ENCODE data around the gene PLB1.

The PLB1 gene

DNA sequence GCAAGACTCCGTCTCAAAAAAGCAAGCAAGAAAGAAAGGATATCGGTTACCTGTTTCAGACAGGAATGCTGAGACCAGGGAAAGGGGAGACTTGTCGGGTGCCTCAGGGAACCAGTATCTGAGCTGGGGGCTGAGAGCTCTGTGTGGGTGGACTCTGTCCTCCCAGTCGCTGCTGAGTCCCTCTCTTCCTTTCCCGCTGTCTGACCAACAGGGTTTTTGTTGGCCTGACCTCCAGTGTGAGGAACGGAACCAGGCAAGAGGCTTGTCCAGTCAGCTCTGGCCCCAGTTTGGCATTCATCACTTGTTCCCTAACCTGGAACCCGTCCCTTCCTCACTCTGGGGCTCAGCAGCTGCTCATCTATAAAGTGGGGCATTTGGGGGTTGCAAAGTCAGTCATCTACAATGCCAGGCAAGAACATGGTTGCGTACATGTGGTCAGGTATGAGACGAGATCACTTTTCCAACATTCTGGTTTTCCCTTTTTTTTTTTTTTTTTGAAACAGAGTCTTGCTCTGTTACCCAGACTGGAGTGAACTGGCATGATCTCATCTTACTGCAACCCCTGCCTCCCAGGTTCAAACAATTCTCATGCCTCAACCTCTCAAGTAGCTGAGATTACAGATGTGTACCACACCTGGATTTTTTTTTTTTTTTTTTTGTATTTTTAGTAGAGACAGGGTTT is 116.4 kb downstream of the PLB1 start:
- DNase-seq (ENCODE audit: low read depth): no peak

DNA sequence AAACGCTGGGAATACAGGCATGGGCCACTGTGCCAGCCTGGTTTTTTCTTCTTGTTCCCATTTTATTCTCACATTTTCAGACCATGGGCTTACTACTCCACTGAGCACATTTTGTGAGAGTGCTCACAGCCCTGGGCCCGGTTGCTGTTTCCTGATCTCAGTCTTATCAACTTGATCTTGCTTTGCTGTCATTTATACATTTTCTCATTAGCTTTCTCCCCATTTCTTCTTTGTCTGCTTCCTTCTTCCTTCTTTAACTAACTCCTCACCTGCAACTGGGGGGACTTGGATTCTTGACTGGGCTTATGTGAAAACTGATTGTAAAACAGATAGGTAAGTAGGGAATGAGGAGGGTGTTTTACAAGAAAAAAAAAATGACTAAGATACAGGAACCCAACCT is 117.3 kb downstream of the PLB1 start:
- DNase-seq (ENCODE audit: low read depth): no peak

DNA sequence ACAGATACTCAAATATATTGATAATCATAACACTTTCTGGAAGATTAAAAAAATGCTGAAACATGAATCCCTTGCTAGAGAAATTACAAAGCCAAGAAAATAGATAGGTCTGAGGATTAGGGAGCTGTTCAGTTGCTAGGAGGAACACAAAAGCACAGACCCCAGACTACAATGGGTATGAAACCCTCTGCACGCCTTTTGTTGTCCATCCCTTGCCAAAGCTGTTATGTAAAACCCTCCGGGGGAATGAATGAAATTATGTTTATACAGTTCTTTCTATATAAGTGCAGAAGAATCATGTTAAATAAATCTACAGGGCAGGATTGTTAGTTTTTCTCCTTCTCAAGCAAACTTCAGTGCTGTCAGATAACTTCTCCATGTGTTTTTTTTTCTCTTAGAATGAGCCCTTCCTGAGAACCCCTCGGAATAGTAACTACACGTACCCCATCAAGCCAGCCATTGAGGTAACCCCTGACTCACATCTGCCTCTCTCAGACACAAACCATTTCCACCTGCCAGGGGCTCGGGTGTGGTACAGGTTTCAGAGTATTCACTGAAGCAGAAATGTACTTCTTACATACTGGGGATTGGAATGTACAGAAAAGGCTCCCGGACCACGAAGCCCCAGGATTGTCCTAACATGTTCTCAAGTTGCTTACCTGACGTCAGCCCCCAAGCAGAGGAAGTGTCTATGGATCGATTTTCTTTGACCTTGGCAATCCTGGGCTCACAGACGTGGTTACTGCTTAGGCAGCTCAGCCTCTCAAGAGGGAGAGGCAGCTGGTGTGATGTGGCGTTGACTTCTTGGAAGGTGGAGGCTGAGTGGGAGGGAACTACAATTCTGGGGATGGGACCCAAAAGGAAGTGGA is 118.0 kb downstream of the PLB1 start:
- DNase-seq (ENCODE audit: low read depth): peak; percentile 12

GRCh38 chr2:28615706-28616105 is 119.8 kb downstream of the PLB1 start:
- no peak for DNase-seq (ENCODE audit: low read depth)

DNA sequence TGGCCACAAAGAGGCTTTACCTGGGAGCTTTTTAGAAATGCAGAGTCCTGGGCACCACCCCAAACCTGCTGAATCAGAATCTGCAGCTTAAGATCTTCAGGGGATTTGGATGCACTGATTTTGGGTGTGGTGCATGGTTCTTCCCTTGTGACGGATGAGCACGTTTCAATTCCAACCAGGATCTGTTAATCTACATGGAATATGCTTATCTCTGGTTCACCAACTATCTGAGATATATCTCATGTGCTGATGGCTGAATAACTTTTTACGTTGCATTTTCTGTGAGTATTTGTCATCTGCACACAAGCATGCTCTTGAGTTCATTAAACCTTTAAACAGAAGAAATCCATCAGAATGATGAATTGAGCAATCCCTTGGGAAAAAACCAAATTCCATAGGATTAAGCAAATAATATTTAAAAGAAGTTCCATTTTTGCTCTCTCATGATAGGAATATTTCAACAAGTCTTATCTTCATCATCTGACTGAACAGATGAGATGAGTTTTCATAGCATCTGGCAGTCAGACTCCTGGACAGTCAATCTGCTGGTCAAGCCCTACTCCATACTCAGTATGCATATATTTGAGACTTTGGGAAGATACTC is 120.6 kb downstream of the PLB1 start:
- DNase-seq (ENCODE audit: low read depth): no peak

DNA sequence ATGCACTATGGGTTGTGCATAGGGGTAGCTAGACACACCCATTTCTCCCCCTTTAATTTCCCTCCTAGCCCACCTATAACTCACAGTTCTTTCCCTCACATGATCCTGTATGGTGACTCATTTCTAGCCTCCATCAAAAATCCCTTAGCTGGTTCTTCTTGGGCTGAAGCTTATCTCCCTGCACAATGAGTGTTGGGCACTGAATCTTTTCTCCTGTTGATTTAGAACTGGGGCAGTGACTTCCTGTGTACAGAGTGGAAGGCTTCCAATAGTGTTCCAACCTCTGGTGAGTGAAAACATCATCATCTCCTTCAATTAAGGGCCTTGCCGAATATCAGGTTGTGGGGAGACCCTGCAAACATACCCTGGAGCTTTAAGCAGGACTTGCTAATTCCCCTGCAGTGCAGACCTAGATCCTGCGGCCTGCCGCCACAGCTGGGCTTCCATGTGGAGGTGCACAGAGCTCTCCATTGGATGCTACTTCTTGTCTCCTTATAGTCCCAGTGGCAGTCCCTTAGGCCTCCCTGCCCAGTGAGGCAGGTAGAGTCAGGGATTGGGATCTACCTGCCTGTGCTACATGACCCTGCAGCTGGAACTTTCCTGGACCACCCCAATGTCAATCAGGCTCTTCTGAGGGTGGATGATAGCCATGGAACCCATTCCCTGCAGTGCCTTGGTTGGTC is 121.8 kb downstream of the PLB1 start:
- no peak for DNase-seq (ENCODE audit: low read depth)

DNA sequence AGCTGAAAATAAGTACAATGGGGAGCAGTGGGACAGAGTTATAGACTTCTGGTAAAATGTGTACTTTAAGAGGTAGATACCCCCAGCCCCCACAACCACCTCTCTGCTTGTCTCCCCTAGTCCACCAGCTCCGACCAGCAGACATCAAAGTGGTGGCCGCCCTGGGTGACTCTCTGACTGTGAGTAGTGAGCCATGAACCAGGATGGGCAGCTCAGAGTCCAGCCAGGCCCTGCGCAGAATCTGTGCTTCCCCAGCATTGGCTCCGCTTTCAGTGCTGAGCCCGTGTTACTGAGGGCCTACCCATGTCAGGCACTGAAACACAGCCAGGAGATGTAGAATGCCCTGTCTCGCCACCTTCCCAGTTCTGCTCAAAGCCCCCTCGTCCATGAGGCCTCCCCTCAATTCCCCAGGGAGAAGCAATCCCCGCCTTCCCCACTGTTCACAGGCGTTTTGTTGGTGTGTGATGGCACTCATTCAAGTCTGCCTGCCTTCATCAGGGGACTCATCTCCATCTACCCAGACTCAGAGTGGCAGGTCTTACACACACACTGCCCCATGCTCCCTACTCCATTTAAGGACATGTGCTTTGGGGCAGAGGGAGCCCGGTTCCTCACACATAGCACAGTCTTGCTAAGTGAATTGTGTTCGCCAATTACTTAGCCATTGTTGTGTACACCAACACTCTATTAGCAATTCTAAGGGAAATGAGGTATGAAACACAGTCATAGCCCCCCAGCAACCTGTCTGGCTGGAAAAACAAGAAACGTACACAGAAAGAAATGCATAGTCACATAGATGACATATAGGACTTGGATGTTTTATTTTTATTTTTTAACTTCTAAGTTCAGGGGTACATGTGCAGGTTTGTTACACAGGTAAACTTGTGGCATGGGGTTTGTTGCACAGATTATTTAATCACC is 122.6 kb downstream of the PLB1 start:
- no peak for DNase-seq (ENCODE audit: low read depth)

DNA sequence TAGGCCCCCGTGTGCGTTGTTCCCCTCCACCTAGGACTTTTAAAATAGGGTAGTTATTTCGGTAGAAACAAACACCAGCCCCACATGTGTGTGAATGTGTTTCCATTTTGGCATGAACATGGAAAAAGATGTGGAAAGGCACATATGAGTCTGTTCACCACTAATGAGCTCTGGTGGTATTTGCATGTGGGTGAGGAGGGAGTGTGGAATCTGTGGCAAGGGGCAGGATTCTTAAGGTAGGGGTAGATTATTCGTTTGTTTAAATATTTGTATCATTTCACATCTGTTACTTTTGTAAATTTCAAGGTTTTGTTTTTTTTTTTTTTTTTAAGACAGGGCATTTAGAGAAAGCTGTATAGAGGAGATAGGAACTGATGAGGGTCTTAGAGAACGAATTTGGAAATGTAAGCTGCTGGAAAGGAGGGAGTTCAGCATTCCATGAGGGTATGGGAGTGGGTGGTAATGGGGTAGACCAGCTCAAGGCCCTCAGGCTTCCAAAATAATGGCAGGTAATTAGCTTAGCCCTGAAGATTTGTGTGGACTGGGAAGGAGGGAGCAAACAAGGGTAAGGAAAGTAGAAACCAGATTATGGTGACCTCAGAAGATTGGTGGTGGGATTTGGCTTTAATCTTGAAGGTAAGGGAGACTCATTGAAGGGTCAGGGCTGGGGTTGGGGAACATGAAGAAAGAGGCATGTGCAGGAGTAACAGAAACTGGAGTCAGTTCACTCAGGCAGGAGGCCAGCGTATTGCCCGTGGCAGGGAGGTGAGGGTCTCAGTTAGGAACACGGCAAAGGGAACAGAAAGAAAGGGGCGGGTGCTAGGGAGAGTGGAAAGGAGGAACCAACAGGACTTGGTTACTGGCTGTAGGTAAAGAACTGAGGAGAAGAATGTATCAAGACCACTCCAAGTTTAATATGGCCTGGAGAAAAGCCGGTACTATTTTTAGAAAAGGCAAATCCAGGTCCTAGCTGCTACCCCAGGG is 123.6 kb downstream of the PLB1 start:
- no peak for DNase-seq (ENCODE audit: low read depth)

DNA sequence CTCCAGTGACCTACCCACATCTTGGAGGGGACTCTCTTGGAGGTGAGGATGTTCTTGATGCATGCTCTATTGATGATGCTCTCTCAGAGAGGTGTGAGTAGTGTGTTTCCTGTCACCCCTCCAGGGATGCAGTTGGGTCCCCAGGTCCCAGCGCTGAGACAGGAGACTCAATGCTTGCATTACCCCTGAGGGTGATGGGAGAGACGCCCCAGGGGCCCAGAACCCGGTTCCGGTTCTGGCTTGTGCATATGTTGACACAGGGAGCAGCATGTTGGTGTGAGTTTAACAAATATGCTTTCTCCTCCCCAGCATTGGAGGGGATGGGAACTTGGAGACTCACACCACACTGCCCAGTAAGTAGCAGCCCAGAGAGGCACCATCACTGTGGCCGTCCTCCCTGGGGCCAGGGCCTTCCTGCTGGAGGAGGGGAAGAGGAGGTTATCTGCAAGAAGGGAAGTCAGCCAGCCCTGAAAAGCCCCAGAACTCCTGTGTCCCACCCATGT is 124.5 kb downstream of the PLB1 start:
- no peak for DNase-seq (ENCODE audit: low read depth)

DNA sequence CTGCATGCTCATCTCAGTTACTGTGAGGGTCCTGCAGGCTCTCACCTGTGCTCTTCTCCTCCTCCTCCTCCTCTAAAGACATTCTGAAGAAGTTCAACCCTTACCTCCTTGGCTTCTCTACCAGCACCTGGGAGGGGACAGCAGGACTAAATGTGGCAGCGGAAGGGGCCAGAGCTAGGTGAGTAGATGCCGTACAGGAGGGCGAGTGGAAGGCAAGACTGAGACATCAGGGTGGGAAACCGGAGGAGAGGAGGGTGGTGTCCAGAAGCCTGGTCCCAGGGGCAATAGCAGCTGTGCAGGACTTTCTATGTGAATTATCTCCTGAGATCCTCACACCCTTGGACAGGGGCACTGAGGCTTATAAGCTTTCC is 124.9 kb downstream of the PLB1 start:
- DNase-seq (ENCODE audit: low read depth): no peak

- DNase-seq (ENCODE audit: low read depth): peak; percentile 87
These were observed 125.6 kb downstream of the PLB1 start for GRCh38 chr2:28621172-28622100.

- no peak for DNase-seq (ENCODE audit: low read depth)
These were observed 126.2 kb downstream of the PLB1 start for GRCh38 chr2:28622101-28622499.

- no peak for DNase-seq (ENCODE audit: low read depth)
These were observed 127.9 kb downstream of the PLB1 start for GRCh38 chr2:28623582-28624405.

DNA sequence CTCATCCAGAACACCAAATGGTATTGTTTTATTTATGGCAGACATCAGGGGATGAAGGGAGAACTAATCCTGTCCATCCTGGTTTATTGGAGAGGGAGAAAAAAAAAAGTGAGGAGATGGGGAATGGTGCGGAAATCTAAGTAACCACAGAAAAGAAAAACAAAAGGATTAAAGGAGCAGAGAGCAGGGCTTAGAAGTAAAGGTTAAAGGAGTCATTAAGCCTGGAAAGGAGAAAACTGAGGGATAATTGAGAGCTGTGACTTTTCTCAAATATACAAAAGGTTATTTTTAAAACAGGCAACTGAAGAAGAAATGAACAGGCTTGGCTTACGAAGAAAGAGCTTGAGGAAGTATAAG is 128.6 kb downstream of the PLB1 start:
- no peak for DNase-seq (ENCODE audit: low read depth)

DNA sequence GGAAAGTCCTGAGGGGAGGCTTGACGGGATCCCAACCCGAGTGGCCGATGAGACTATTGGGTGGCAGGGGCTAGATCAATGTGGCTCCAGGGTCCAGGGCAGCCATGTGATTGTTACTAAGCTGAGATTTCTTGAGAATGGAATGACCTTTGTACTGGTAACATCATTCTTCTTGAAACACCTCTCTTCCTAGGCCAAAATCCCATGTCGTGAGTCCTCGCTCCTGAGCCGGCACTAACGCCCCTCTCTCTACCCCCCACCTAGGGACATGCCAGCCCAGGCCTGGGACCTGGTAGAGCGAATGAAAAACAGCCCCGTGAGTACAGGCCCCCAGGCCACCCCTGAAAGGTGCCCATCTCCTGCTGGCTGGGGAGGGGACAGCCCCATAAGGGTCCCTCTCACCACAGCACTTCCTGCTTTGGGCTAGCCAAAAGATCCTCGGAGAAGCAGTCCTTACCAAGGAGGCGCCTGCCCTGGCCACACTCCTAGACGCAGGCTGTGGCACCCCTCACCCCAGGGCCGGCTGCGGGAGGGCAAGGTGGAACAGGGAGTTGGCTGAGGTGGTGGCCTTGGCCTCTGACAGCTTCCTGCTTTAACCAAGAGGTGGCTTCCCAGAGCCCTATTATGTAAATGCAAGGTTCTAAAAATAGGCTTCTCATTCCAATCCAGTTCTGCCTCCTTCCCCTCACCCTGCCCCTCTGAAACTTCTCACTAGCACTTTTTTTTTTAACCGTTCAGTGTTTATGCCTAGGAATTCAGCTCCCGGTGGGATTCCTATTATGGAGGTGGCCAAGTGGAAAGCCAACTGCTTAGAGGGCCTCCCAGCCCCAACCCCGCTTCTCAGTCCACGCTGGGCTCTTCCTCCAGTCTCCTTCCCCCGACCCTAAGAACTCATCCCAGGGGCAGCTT is 129.2 kb downstream of the PLB1 start:
- peak; percentile 37 for DNase-seq (ENCODE audit: low read depth)

DNA sequence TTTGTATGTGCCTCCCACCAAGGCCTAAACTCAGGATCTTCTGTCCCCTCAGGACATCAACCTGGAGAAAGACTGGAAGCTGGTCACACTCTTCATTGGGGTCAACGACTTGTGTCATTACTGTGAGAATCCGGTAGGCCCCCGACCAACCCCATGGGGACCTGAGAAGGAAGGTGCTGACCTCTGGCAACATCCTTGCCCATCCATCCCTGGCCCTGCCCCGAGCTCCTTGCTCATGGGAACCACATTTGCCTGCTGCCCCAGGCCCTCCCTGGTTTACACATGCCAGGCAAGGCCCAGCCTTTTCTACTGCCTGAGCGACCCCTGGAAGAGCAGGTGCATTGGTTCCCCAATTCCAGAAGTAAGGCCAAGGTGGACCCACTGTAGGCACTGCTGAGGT is 130.5 kb downstream of the PLB1 start:
- DNase-seq (ENCODE audit: low read depth): no peak

GRCh38 chr2:28626891-28627421 is 131.1 kb downstream of the PLB1 start:
- DNase-seq (ENCODE audit: low read depth): no peak

All from T follicular helper cell (primary cell).